Left hindlimb (tissue), 1 donor: ENCODE data around the gene GNL3.
A peak's percentile ranks its signal among the peaks of the same experiment; 100 is the strongest.

Experiments used
- DNase-seq: peaks from one replicate; pipeline ENCODE4 v3.0.0-alpha.2; 2018

The GNL3 gene

DNA sequence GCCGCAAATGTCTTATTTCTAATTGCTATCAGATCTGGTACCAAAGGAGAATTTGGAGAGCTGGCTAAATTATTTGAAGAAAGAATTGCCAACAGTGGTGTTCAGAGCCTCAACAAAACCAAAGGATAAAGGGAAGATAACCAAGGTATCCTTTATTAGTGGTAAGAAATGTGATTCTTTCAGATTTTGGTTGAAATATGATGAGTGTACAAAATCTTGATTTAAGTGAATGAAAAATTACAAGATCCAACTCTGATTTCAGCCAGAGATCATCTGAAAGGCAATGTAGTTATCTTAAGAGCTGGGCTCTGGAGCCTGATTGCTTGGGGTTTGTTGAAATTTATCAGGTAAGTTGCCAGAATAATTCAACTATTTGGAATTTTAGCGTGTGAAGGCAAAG lies 4.7 kb downstream of the GNL3 start:
- DNase-seq = no peak

- no peak for DNase-seq
Observed at GRCh38 chr3:52693071-52693470, 7.2 kb downstream of the GNL3 start.

- DNase-seq = no peak
Observed at GRCh38 chr3:52694528-52695189, 8.8 kb downstream of the GNL3 start.

DNA sequence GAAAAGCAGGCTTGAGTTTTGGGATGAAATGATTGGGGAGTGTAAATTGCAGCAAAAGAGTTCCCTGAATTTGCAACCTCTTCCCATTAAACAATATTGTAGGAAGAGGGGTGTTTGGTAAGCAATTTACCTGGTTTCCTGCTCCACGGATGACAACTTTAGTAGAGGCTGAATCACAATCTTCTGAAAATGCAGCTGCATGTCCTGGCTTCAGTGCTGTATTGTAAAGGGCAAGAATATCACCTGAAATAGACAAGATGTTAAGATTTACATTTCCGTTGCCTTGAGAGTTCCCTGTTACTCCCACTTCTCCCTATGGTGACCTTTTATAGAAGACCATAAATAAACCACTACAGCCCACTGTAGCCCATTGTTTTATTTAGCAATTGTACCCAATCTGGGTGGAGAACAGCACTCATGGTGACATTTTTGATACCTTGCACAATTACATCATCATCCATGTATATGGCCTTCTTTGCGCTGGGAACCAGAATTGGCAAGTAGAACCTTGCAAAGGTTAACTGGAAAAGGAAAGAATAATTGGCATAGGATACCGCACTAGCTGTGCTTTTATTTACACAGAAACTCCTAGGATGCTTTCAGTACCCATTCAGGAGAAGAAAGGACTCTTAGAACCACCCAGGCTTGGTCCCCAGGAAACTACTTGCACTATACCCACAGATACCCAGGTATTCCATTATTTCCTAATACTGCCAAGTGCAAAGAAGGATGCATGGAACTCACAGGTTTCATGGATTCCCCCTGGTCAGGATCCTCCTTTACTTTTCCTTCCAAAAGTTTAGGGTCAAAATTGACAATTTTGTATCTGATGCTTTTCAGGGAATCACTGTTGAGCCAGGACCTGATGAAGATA lies 10.2 kb downstream of the GNL3 start:
- DNase-seq = no peak

DNA sequence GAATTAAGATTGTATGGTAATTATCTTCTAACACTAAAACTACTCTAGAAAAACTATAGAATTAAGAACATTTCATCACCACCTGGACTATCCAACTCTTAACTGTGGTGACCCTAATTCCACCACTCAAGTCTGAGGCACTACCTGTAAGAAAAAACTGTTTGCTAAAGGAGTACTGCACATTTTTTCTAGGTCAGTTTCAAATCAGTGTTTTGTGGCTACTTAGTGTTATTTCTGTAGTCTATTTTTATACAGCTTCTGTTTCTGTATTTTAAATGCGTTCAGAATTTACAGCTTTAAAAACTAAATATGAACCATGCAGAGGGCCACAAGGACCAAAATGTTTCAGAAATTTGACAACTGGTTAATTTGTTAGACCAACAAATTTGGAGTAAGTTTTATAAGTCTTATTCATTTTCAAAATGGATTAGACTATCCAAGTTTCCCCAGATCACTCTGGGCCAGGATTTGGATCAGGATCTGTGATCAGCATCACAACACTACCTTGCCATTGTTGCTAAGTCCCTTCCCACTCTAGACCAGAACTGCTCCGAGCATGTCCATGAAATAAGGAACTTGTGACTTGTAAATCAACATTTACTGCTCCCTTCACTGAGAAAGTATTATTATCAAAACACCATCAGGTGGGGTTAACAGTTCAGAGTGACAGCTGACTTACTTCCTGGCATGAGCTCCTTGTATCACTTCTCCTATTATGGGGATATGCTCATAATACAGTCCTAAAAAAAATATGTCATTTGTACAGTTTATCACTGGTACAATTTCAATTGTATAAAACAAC lies 11.2 kb downstream of the GNL3 start:
- DNase-seq = no peak

- DNase-seq = no peak
Observed at GRCh38 chr3:52697632-52697965, 11.8 kb downstream of the GNL3 start.

DNA sequence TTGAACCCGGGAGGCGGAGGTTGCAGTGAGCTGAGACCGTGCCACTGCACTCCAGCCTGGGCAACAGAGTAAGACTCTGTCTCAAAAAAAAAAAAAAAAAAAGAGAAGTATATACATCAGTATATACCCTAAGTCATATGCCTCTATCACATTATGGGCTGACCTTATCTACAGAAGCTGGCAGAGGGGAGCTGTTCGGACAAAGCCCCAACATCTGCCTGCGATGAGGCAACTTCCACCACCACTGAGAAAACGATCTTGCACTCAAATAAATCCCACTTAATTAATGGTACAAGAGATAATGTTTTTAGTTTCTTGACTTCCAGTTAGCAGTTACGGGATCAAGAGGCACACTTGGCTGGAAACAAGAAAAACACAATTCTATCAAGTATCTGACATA lies 17.5 kb downstream of the GNL3 start:
- DNase-seq = no peak

GRCh38 chr3:52704611-52705437 lies 19.0 kb downstream of the GNL3 start:
- peak; percentile 42 for DNase-seq

- no peak for DNase-seq
Observed at GRCh38 chr3:52705438-52705687, 19.5 kb downstream of the GNL3 start.

DNA sequence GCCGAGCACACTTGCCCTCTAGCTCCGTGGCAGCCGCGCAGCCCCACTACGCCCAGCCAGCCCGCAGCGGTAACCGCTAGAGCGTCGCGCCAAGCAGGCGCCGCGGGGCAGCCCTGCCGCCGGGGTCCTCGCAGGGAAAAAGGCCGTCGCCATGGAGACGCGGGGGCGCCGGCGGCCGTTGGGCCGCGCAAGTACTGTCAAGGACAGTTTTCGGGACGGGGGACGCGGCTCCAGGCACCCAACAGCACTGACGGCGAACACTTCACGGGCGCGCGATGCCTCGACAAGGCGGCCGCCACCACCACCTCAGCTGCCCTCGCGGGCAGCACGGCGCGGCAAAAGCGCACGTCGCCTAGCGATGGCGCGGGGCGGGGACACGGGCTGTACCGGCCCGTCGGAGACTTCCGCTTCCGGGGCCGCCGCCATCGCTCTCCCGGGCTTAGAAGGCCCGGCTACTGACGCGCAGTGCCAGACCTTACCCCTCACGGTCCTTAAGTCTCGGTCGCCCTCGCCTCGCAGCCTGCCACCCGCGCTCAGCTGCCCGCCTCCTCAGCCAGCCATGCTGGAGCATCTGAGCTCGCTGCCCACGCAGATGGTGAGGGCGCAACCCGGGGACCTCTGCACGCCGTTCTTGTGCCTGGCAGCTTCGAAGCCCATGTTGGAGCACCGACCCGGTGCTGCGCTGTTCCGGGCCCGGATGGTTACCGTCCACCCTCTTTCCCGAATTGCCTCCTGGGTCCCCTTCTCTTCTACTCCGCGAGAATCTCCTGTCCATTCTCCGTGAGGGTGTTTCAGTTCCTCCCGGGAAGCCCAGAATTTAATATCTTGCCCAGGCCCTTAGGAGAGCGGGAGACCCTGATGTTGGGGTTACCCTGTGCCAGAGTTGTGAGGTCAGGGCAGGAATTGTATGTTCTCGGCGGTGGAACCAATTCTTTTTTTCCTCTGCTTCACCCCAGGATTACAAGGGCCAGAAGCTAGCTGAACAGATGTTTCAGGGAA lies 20.2 kb downstream of the GNL3 start, which contains the start of the genes GLT8D1 and SPCS1:
Gene GLT8D1, minus strand, starts transcription at position 104 of the 999 bp plus-strand sequence. CDS start 5,331 bp downstream, outside the sequence.
Gene SPCS1, plus strand, starts transcription at position 419 of the 999 bp plus-strand sequence. Its CDS starts 141 bp downstream, at position 560.
- peak; percentile 89 for DNase-seq

GRCh38 chr3:52707585-52707984 lies 21.8 kb downstream of the GNL3 start:
- no peak for DNase-seq

GRCh38 chr3:52710512-52710911 lies 24.7 kb downstream of the GNL3 start:
- DNase-seq = no peak

- DNase-seq = no peak
Observed at GRCh38 chr3:52712291-52713212, 26.7 kb downstream of the GNL3 start.

DNA sequence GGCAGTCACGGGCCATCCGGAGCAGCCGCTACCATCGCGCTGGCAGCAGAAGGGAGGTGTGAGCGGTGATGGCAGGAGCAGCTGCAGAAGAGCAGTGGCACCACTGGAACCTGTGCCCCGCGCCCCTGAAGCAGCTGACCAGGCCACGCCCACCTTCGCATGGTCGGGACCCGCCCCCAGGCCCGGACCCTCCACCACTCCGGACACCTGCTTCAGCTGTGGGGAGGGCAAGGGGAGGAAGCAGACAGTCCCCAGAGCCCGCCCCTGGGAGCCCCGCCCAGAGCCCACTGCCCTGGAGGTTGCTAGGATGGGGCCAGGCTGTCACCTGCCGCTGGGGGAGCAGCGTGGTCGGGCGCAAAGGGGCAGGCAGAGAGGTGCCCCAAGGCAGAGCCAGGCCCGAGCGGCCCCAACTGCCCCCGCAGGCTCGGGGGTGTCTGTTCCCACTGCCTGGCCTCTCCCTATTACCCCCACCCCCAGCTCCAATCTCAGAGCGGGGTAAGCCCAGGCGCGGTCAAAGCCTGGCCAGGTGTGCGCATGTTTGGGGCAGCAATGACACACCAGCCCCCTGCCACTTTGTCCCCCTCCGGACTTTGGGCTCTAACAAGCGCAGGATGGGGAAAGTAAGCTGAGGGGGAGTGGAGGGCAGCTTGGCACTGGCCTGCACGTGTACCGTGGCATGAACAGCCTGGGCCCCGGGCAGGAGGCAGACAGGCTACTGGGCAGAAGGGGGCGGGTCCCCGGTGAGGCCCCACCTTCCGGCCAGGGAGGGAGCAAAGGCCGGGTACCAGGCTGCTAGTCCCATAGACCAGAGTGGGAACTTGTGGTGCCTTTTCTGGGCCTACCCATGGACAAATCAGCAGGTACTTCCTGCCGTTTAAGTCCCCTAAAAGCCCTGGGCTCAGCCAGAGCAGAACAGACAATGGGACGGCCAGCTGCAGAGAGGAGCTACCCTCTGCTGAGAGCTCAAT lies 28.8 kb downstream of the GNL3 start:
- no peak for DNase-seq

GRCh38 chr3:52715714-52716305 lies 30.0 kb downstream of the GNL3 start:
- no peak for DNase-seq

- DNase-seq = no peak
Observed at GRCh38 chr3:52719618-52720017, 33.8 kb downstream of the GNL3 start.

GRCh38 chr3:52721002-52721729 lies 35.3 kb downstream of the GNL3 start:
- no peak for DNase-seq

DNA sequence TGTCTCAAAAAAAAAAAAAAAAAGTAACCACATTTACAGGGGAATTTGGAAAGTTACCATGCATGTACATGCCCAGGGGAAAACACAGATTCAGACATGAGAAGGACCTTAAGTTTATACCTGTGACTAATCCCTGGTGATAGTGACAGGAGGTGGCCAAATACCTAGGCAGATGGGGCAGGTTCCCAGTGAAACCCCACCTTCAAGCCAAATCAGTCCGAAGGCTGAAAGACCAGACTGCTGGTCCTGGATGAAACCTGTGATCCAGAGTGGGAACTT lies 35.8 kb downstream of the GNL3 start:
- no peak for DNase-seq
